GM12878 (cell line): ENCODE measurements around the gene TPPP. TPM values are rescaled to one million over a fixed set of nuclear protein-coding genes. Genes with fewer than 3 reads are reported as not detected.

Experiments
- ATAC-seq: fragments of 200-7000 bp; cut with Tn5 transposase; 3 replicates; pipeline ENCODE4 v1.9.1; 2020; ENCODE audit warnings: mild to moderate bottlenecking, moderate library complexity
- BruUV-seq: library from RNA; stranded (reverse); fragments of 400-500 nt; replicated peaks from 2 replicates; lab custom pipeline; 2021; lab: Mats Ljungman, UMichigan
- CTCF ChIA-PET: fragments of 300-600 bp; sonication (Branson Sonifier 250); formaldehyde crosslinking; extraction: SDS; loops from one replicate; lab custom pipeline; 2021; ENCODE audit warnings: inconsistent platforms; lab: Yijun Ruan, JAX
- POLR2A ChIA-PET: fragments of 350-600 bp; formaldehyde crosslinking; extraction: SDS; loops from one replicate; lab custom pipeline; 2021; ENCODE audit warnings: inconsistent platforms; lab: Charles Lee
- RAD21 ChIA-PET: fragments of 300-600 bp; sonication (Branson Sonifier 250); formaldehyde crosslinking; loops from one replicate; lab custom pipeline; 2023; ENCODE audit warnings: antibody characterized with exemption; ENCODE audit not compliant: unreplicated experiment; lab: Charles Lee
- SMC1A ChIA-PET: fragments of 300-600 bp; sonication (Branson Sonifier 250); formaldehyde crosslinking; loops from one replicate; lab custom pipeline; 2023; ENCODE audit not compliant: unreplicated experiment, uncharacterized antibody; lab: Charles Lee
- DNase-seq: peaks from one replicate; pipeline ENCODE4 v3.0.0-alpha.2; 2011; ENCODE audit warnings: low read depth, low spot score
- FAIRE-seq: peaks from 3 replicates; lab custom pipeline; 2011; peaks lifted over from hg19 to GRCh38; lab: Jason Lieb, UNC
- H2AFZ ChIP-seq: 2 replicates; pipeline ENCODE4 v1.6.0; 2011; ENCODE audit warnings: low read depth, low read length, control low read depth; ENCODE audit not compliant: control insufficient read depth
- H3K27ac ChIP-seq: 2 replicates; pipeline ENCODE4 v1.5.1; 2011; ENCODE audit warnings: control low read depth; ENCODE audit not compliant: control insufficient read depth, insufficient read depth
- H3K27me3 ChIP-seq, 2 experiments: replicated peaks in 1 of 2; 2 replicates each; pipeline versions ENCODE4 v1.6.0 to v1.6.1; 2011; ENCODE audit warnings: low read length in 1 of 2; ENCODE audit not compliant: control insufficient read depth in 2 of 2, insufficient read depth in 2 of 2
- H3K36me3 ChIP-seq, 2 experiments: 2 replicates each; pipeline ENCODE4 v1.5.1; 2011; ENCODE audit warnings: low read length in 1 of 2; ENCODE audit not compliant: control insufficient read depth in 2 of 2, insufficient read depth in 2 of 2
- H3K4me1 ChIP-seq: 2 replicates; pipeline ENCODE4 v1.6.1; 2011; ENCODE audit warnings: mild to moderate bottlenecking, low read length, moderate library complexity, mixed read lengths; ENCODE audit not compliant: control insufficient read depth, insufficient read depth
- H3K4me2 ChIP-seq: 2 replicates; pipeline ENCODE4 v1.6.0; 2011; ENCODE audit warnings: control low read depth; ENCODE audit not compliant: control insufficient read depth, insufficient read depth
- H3K4me3 ChIP-seq: fragments of 200-600 bp; sonication (generic); 2 replicates; pipeline ENCODE4 v1.5.1; 2016
- H3K79me2 ChIP-seq: 2 replicates; pipeline ENCODE4 v1.6.0; 2011; ENCODE audit warnings: low read length; ENCODE audit not compliant: control insufficient read depth, insufficient read depth
- H3K9ac ChIP-seq: 2 replicates; pipeline ENCODE4 v1.8.0; 2011; ENCODE audit warnings: low read length, control low read depth, mixed read lengths; ENCODE audit not compliant: control insufficient read depth, insufficient read depth
- H3K9me3 ChIP-seq: replicated peaks from 3 replicates; pipeline ENCODE4 v1.5.1; 2011; ENCODE audit warnings: mild to moderate bottlenecking, low read length; ENCODE audit not compliant: control insufficient read depth, insufficient read depth
- H4K20me1 ChIP-seq: 2 replicates; pipeline ENCODE4 v1.6.0; 2011; ENCODE audit not compliant: control insufficient read depth, insufficient read depth
- CEBPZ ChIP-seq: fragments of 150-350 bp; IDR thresholded peaks from 2 replicates; pipeline ENCODE4 v1.6.1; 2016; ENCODE audit warnings: low read depth, low read length
- CTCF ChIP-seq, 3 experiments: IDR thresholded peaks in 2 of 3; conservative IDR thresholded peaks in 1 of 3; 2 replicates each; pipeline ENCODE4 v1.5.1; 2011; ENCODE audit warnings: low read depth in 3 of 3, low read length in 3 of 3, mild to moderate bottlenecking in 3 of 3, control low read depth in 2 of 3, moderate library complexity in 2 of 3, inconsistent platforms in 1 of 3, mixed read lengths in 1 of 3; ENCODE audit not compliant: control insufficient read depth in 2 of 3, insufficient read depth in 1 of 3; ENCODE audit errors: extremely low read depth in 1 of 3
- FOXM1 ChIP-seq: IDR thresholded peaks from 2 replicates; pipeline ENCODE4 v1.6.1; 2012; ENCODE audit warnings: low read depth, mild to moderate bottlenecking, inconsistent platforms, low read length, moderate library complexity
- HDAC6 ChIP-seq: fragments of 200-600 bp; sonication (generic); IDR thresholded peaks from one replicate; pipeline ENCODE4 v1.8.0; 2017; ENCODE audit warnings: antibody characterized with exemption; ENCODE audit not compliant: unreplicated experiment
- LARP7 ChIP-seq: fragments of 450-650 bp; IDR thresholded peaks from 2 replicates; pipeline ENCODE4 v1.6.1; 2017; ENCODE audit warnings: mild to moderate bottlenecking
- MEF2A ChIP-seq: IDR thresholded peaks from 2 replicates; pipeline ENCODE4 v1.6.1; 2011; ENCODE audit warnings: low read depth, mild to moderate bottlenecking, low read length, moderate library complexity; ENCODE audit not compliant: insufficient read depth
- NRF1 ChIP-seq: conservative IDR thresholded peaks from 2 replicates; pipeline ENCODE4 v1.6.1; 2011; ENCODE audit warnings: mild to moderate bottlenecking, low read depth, low read length, improper control_type of control experiment
- RELA ChIP-seq: fragments of 450-650 bp; IDR thresholded peaks from 2 replicates; pipeline ENCODE4 v1.8.0; 2014; ENCODE audit warnings: borderline replicate concordance; ENCODE audit not compliant: partially characterized antibody
- USF1 ChIP-seq: IDR thresholded peaks from 2 replicates; pipeline ENCODE4 v1.6.1; 2011; ENCODE audit warnings: borderline replicate concordance, low read depth, mild to moderate bottlenecking, moderate library complexity, mixed read lengths, low read length; ENCODE audit not compliant: insufficient read depth; ENCODE audit errors: extremely low read length
- WGBS: methylation state at CpG from one replicate; pipeline ENCODE4 v1.1.6; 2016; ENCODE audit warnings: low lambda C conversion rate; ENCODE audit not compliant: insufficient replicate concordance, insufficient coverage; ENCODE audit errors: missing lambda C conversion rate; 5-methylcytosine and 5-hydroxymethylcytosine counted together
- in situ Hi-C: fragments of 300-500 bp; cut with MboI; formaldehyde crosslinking; loops from 9 replicates; pipeline ENCODE4 v1.14.3; 2018; ENCODE audit warnings: mixed read lengths
- intact Hi-C: fragments of 100-400 bp; cut with micrococcal nuclease; formaldehyde crosslinking; loops from one replicate; pipeline ENCODE4 v1.14.2; 2022; ENCODE audit not compliant: unreplicated experiment
- polyA plus RNA-seq, 11 experiments: library from polyadenylated mRNA; depleted of rRNA in 4 of 11; unstranded in 6 of 11; stranded (reverse) in 5 of 11; fragments of >200 nt; fragmentation: Nextera tagmentation in 4 of 11; fragmentation: Illumina TruSeq in 1 of 11; extraction: Ambion mirVana in 4 of 11; extraction: Trizol in 1 of 11; gene quantifications; 1 replicate in 1 of 11; 2 replicates in 10 of 11; pipeline versions ENCODE4 v1.2.1 to v1.2.3, GENCODE V29; 2011 to 2016; ENCODE audit warnings: inconsistent platforms in 2 of 11, missing spikeins in 2 of 11, low read depth in 1 of 11
- total RNA-seq, 4 experiments: library from RNA; depleted of rRNA in 3 of 4; stranded (reverse); fragments of >200 nt in 3 of 4; fragmentation: Illumina TruSeq in 1 of 4; extraction: Trizol in 1 of 4; gene quantifications; 2 replicates each; pipeline versions ENCODE4 v1.2.1 to v1.2.3, GENCODE V29; 2013 to 2021
- TF ChIP-seq, protein P1 (sequence below): fragments of 450-650 bp; IDR thresholded peaks from 2 replicates; pipeline ENCODE4 v1.6.1; 2017; ENCODE audit warnings: borderline replicate concordance

TPPP gene
- total and polyA plus RNA-seq, 10 of the 15 experiments (the other 5 are each of a cell fraction or from before 2014, with no cell fraction given) = under 0.01 to 0.24 (median 0.04) TPM; not detected in 4

GRCh38 chr5:633501-633955 is 59.6 kb downstream of the TPPP start:
- in situ Hi-C loops (no loop called here), intact Hi-C loops (no loop called here)
- no peak for FAIRE-seq
- no peak for DNase-seq
- H4K20me1 ChIP-seq = no peaks in the 10 kb centered on the region
- RAD21 ChIA-PET = no interaction called here
- no peaks in the 10 kb centered on the region for H3K79me2 ChIP-seq
- CTCF ChIA-PET = no interaction called here
- no peak overlapping the region for H3K9ac ChIP-seq
- 99% methylated on average over 20 of the region's 20 CpGs for WGBS
- BruUV-seq = no TSS peak
- no peaks in the 10 kb centered on the region for H3K27me3 ChIP-seq
- H2AFZ ChIP-seq = no peak overlapping the region
- no peak overlapping the region for H3K4me3 ChIP-seq
- no peaks in the 10 kb centered on the region; the same call in 2 of the 3 replicates for H3K9me3 ChIP-seq
- SMC1A ChIA-PET = no interaction called here
- peaks cover 11 to 15% of the 10 kb centered on the region in 2 experiments; a peak in 3 of 4 replicates for H3K36me3 ChIP-seq
- TF ChIP-seq CEBPZ = no peak
- TF ChIP-seq NRF1 = no peak
- TF ChIP-seq CTCF (IDR thresholded peaks at IDR 0.05 in 2 of 3, conservative IDR thresholded peaks at IDR 0.05 in 1 of 3; ENCODE audit: control insufficient read depth in 2 of 3, extremely low read depth in 1 of 3, insufficient read depth in 1 of 3, low read depth in 3 of 3, low read length in 3 of 3) = no peak
- no peak for TF ChIP-seq MEF2A
- TF ChIP-seq HDAC6 = no peak
- TF ChIP-seq, protein P1, sequence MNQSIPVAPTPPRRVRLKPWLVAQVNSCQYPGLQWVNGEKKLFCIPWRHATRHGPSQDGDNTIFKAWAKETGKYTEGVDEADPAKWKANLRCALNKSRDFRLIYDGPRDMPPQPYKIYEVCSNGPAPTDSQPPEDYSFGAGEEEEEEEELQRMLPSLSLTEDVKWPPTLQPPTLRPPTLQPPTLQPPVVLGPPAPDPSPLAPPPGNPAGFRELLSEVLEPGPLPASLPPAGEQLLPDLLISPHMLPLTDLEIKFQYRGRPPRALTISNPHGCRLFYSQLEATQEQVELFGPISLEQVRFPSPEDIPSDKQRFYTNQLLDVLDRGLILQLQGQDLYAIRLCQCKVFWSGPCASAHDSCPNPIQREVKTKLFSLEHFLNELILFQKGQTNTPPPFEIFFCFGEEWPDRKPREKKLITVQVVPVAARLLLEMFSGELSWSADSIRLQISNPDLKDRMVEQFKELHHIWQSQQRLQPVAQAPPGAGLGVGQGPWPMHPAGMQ = no peak
- TF ChIP-seq USF1 = no peak
- no peak for TF ChIP-seq FOXM1
- TF ChIP-seq LARP7 = no peak
- TF ChIP-seq RELA = no peak
- no peaks in the 10 kb centered on the region for H3K4me1 ChIP-seq
- POLR2A ChIA-PET = no interaction called here
- no peak overlapping the region for H3K4me2 ChIP-seq
- no peak overlapping the region for H3K27ac ChIP-seq
- ATAC-seq = no peak
